ENCODE data around the gene KCNMB2. TPM values are rescaled to one million over a fixed set of nuclear protein-coding genes. Genes with fewer than 3 reads are reported as not detected.

The KCNMB2 gene
- total and polyA plus RNA-seq, 2 experiments from 2014 or later: 2.4 TPM; not detected in 1

DNA sequence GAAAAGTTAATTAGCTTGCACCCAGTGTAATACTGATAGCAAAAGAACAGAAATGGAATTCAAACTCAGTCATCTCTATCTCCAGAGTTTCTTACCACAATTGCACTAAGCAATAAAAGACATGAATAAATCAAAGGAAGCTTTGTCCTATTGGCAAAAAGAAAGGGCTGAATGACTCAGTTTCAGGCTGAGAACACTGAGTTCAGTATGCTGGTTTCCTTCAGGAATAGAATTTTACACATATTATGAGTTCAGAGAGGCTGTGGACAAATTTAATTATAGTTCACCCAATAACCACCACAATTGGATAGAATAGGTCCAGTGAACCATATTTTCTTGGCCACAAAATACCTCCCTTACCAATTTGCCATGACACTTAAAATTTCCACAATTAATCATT, 249.7 kb downstream of the KCNMB2 start:
- Histone ChIP-seq H3K4me3 (no peak overlapping the region), H4K20me1 (ENCODE audit: insufficient read depth, poor library complexity, severe bottlenecking) (no peaks in the 10 kb centered on the region), H3K4me1 (ENCODE audit: insufficient read depth) (no peaks in the 10 kb centered on the region), H3K27me3 (no peaks in the 10 kb centered on the region), H3K79me2 (no peaks in the 10 kb centered on the region), H3K4me2 (no peak overlapping the region), H3K27ac (no peak overlapping the region), H2AFZ (no peak overlapping the region), H3K36me3 (replicated peaks; ENCODE audit: insufficient read depth, low read depth) (no peaks in the 10 kb centered on the region), H3K9me3 (ENCODE audit: low read depth) (no peaks in the 10 kb centered on the region), H3K9me2 (replicated peaks; ENCODE audit: insufficient read depth) (no peaks in the 10 kb centered on the region)
- TF ChIP-seq, protein P1, sequence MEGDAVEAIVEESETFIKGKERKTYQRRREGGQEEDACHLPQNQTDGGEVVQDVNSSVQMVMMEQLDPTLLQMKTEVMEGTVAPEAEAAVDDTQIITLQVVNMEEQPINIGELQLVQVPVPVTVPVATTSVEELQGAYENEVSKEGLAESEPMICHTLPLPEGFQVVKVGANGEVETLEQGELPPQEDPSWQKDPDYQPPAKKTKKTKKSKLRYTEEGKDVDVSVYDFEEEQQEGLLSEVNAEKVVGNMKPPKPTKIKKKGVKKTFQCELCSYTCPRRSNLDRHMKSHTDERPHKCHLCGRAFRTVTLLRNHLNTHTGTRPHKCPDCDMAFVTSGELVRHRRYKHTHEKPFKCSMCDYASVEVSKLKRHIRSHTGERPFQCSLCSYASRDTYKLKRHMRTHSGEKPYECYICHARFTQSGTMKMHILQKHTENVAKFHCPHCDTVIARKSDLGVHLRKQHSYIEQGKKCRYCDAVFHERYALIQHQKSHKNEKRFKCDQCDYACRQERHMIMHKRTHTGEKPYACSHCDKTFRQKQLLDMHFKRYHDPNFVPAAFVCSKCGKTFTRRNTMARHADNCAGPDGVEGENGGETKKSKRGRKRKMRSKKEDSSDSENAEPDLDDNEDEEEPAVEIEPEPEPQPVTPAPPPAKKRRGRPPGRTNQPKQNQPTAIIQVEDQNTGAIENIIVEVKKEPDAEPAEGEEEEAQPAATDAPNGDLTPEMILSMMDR (IDR thresholded peaks at IDR 0.05; ENCODE audit: poor library complexity): no peak
- no peak for TF ChIP-seq EZH2 (IDR thresholded peaks at IDR 0.05; ENCODE audit: borderline replicate concordance)
- TF ChIP-seq EZH2phosphoT487 (IDR thresholded peaks at IDR 0.05; ENCODE audit: low read depth, severe bottlenecking, unreplicated experiment): no peak
- no peak for DNase-seq (ENCODE audit: low spot score)

DNA sequence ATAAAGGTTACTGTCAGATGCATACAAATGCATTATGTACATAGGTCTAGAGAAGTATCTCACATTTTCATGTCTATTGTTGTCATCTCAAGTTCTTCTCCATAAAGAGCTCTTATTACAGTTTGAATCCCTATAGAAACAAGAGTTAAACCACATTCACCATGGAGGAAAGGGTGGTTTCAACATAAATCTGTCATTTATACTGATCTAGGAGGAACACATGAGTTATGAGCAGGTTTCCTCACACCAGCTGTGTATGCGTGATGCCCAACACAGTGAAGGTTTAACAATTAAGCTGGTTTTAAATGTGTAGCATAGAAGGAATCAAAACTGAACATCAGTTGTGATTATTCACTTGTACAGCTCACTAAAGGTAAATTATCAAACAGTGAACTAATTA, 251.7 kb downstream of the KCNMB2 start:
- no peaks in the 10 kb centered on the region for H3K36me3 ChIP-seq (replicated peaks; ENCODE audit: insufficient read depth, low read depth)
- H4K20me1 ChIP-seq (ENCODE audit: insufficient read depth, poor library complexity, severe bottlenecking): no peaks in the 10 kb centered on the region
- no peak overlapping the region for H2AFZ ChIP-seq
- no peaks in the 10 kb centered on the region for H3K4me1 ChIP-seq (ENCODE audit: insufficient read depth)
- H3K4me2 ChIP-seq: no peak overlapping the region
- no peak overlapping the region for H3K4me3 ChIP-seq
- no peak overlapping the region for H3K27ac ChIP-seq
- H3K27me3 ChIP-seq: no peaks in the 10 kb centered on the region
- no peaks in the 10 kb centered on the region for H3K9me3 ChIP-seq (ENCODE audit: low read depth)
- H3K9me2 ChIP-seq (replicated peaks; ENCODE audit: insufficient read depth): no peaks in the 10 kb centered on the region
- 76% methylated on average over 1 of the region's 1 CpG for WGBS (ENCODE audit: low lambda C conversion rate, missing lambda C conversion rate)
- H3K79me2 ChIP-seq: no peaks in the 10 kb centered on the region
- TF ChIP-seq EZH2phosphoT487 (IDR thresholded peaks at IDR 0.05; ENCODE audit: low read depth, severe bottlenecking, unreplicated experiment) (no peak), EZH2 (IDR thresholded peaks at IDR 0.05; ENCODE audit: borderline replicate concordance) (no peak)
- TF ChIP-seq, protein P1 (IDR thresholded peaks at IDR 0.05; ENCODE audit: poor library complexity): no peak
- no peak for DNase-seq (ENCODE audit: low spot score)

DNA sequence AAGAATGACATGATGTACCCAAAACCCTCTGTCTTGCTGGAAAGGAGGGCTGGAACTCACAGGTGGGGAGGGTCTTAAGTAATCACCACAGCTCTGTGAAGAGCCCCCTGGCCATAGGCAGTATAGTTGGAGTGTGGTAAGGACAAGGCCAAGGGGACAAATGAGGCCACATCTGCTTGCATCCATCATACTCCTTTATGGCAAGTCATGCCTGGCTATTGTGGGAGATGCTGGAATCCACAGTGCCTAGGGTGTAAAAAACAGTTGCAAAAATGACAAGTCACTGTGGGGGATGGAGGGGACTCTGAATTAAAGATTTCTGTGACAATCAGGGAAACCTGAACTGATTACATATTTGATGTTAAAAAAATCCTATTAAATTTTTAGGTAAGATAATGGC, 258.5 kb downstream of the KCNMB2 start:
- H2AFZ ChIP-seq: no peak overlapping the region
- H3K9me2 ChIP-seq (replicated peaks; ENCODE audit: insufficient read depth): no peaks in the 10 kb centered on the region
- no peak overlapping the region for H3K4me2 ChIP-seq
- H3K79me2 ChIP-seq: no peaks in the 10 kb centered on the region
- H3K4me1 ChIP-seq (ENCODE audit: insufficient read depth): no peaks in the 10 kb centered on the region
- no peaks in the 10 kb centered on the region for H3K36me3 ChIP-seq (replicated peaks; ENCODE audit: insufficient read depth, low read depth)
- H3K27me3 ChIP-seq: no peaks in the 10 kb centered on the region
- H4K20me1 ChIP-seq (ENCODE audit: insufficient read depth, poor library complexity, severe bottlenecking): no peaks in the 10 kb centered on the region
- DNase-seq (ENCODE audit: low spot score): no peak
- H3K4me3 ChIP-seq: no peak overlapping the region
- no peak overlapping the region for H3K27ac ChIP-seq
- TF ChIP-seq EZH2 (IDR thresholded peaks at IDR 0.05; ENCODE audit: borderline replicate concordance): no peak
- TF ChIP-seq EZH2phosphoT487 (IDR thresholded peaks at IDR 0.05; ENCODE audit: low read depth, severe bottlenecking, unreplicated experiment): no peak
- TF ChIP-seq, protein P1 (IDR thresholded peaks at IDR 0.05; ENCODE audit: poor library complexity): no peak
- H3K9me3 ChIP-seq (ENCODE audit: low read depth): no peaks in the 10 kb centered on the region

DNA sequence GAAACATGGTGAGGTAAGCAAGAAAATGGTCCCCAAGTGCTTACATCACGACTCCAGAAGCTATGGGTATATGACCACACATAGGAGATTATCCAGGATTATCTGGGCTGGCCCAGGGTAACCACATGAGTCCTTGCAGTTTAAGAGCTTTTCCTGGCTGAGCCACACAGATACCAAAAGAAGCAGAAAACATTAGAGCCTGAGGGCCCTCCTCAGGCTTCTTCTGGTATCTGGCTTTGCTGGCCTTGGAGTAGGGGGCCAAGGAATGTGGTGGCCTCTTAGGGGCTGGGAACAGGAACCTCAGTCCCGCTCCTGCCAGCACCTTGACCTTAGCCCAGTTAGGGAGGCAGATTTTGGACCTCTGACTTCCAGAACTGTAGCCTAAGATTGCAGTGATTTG, 259.1 kb downstream of the KCNMB2 start:
- WGBS (ENCODE audit: low lambda C conversion rate, missing lambda C conversion rate): 63% methylated on average over 2 of the region's 2 CpGs
- H3K4me3 ChIP-seq: no peak overlapping the region
- H3K27ac ChIP-seq: no peak overlapping the region
- no peak overlapping the region for H3K4me2 ChIP-seq
- H2AFZ ChIP-seq: no peak overlapping the region
- H3K9me2 ChIP-seq (replicated peaks; ENCODE audit: insufficient read depth): no peaks in the 10 kb centered on the region
- H3K79me2 ChIP-seq: no peaks in the 10 kb centered on the region
- H3K36me3 ChIP-seq (replicated peaks; ENCODE audit: insufficient read depth, low read depth): no peaks in the 10 kb centered on the region
- H3K27me3 ChIP-seq: no peaks in the 10 kb centered on the region
- H3K4me1 ChIP-seq (ENCODE audit: insufficient read depth): no peaks in the 10 kb centered on the region
- DNase-seq (ENCODE audit: low spot score): no peak
- TF ChIP-seq EZH2phosphoT487 (IDR thresholded peaks at IDR 0.05; ENCODE audit: low read depth, severe bottlenecking, unreplicated experiment) (no peak), EZH2 (IDR thresholded peaks at IDR 0.05; ENCODE audit: borderline replicate concordance) (no peak)
- TF ChIP-seq, protein P1 (IDR thresholded peaks at IDR 0.05; ENCODE audit: poor library complexity): no peak
- no peaks in the 10 kb centered on the region for H3K9me3 ChIP-seq (ENCODE audit: low read depth)
- no peaks in the 10 kb centered on the region for H4K20me1 ChIP-seq (ENCODE audit: insufficient read depth, poor library complexity, severe bottlenecking)

Data from hepatocyte (in vitro differentiated cells).